Adipocyte (in vitro differentiated cells): Measurements from ENCODE around the gene C3orf20.

Experiments used
- DNase-seq: peaks from one replicate; pipeline ENCODE4 v3.0.0-alpha.2; 2015; ENCODE audit warnings: low read depth
- H3K27me3 ChIP-seq: replicated peaks from 2 replicates; pipeline ENCODE4 v1.7.0; 2013; ENCODE audit warnings: mild to moderate bottlenecking, low read length, moderate library complexity; ENCODE audit not compliant: control insufficient read depth, insufficient read depth
- H3K36me3 ChIP-seq: 2 replicates; pipeline ENCODE4 v1.7.0; 2013; ENCODE audit warnings: low read length, mild to moderate bottlenecking, moderate library complexity; ENCODE audit not compliant: control insufficient read depth, insufficient read depth, severe bottlenecking
- H3K4me1 ChIP-seq: 2 replicates; pipeline ENCODE4 v1.7.0; 2013; ENCODE audit warnings: mild to moderate bottlenecking, low read length, moderate library complexity; ENCODE audit not compliant: control insufficient read depth, insufficient read depth
- H3K4me3 ChIP-seq: 2 replicates; pipeline ENCODE4 v1.7.0; 2013; ENCODE audit warnings: mild to moderate bottlenecking, low read length, moderate library complexity
- H3K9ac ChIP-seq: 2 replicates; pipeline ENCODE4 v1.7.0; 2013; ENCODE audit warnings: mild to moderate bottlenecking, low read length, moderate library complexity
- H3K9me3 ChIP-seq: 2 replicates; pipeline ENCODE4 v1.7.0; 2013; ENCODE audit warnings: mild to moderate bottlenecking, low read length, moderate library complexity; ENCODE audit not compliant: control insufficient read depth

The C3orf20 gene

GRCh38 chr3:14822134-14822533, 147.2 kb downstream of the C3orf20 start:
- no peaks in the 10 kb centered on the region for H3K9me3 ChIP-seq
- peaks cover 4% of the 10 kb centered on the region for H3K4me1 ChIP-seq
- peaks cover 10% of the 10 kb centered on the region for H3K27me3 ChIP-seq
- DNase-seq = no peak
- H3K36me3 ChIP-seq = no peaks in the 10 kb centered on the region
- H3K9ac ChIP-seq = no peak overlapping the region
- no peak overlapping the region for H3K4me3 ChIP-seq
